ENCODE data around the gene TPSB2. TPM values are rescaled to one million over a fixed set of nuclear protein-coding genes. Genes with fewer than 3 reads are reported as not detected.
"Not testable (repeated sequence)": the region's sequence is repeated elsewhere in the genome, so short reads cannot be mapped to it uniquely, and the experiment has no call there.

The TPSB2 gene
- total and polyA plus RNA-seq, 7 donors: 1.9 to 14.2 (median 3.3) TPM

- H3K9me3 ChIP-seq: no peaks in the 10 kb centered on the region
- intact Hi-C loops (cut with DNase I): loop anchor here (1.0 to 5.0 kb wide), 3 partner anchors 78 to 138 kb away; no protein-coding TSS in a partner anchor
- H3K36me3 ChIP-seq (ENCODE audit: insufficient read depth in 1 of 2, low read depth in 1 of 2): no peaks in the 10 kb centered on the region
- no peaks in the 10 kb centered on the region for H3K4me1 ChIP-seq
- ATAC-seq (peak in 1 of 4 donors; percentile 46), DNase-seq (no peak)
- peaks cover 0 to 48% (median 8%) of the 10 kb centered on the region in 3 donors for H3K27me3 ChIP-seq (ENCODE audit: insufficient read depth in 3 of 3, low read length in 2 of 3)
- no peak overlapping the region for H3K27ac ChIP-seq
- no peak overlapping the region for H3K4me3 ChIP-seq
- WGBS, 3 donors: 22 to 30% (median 30%) methylated on average over 49 to 61 of the region's 61 CpGs
- TF ChIP-seq CTCF (IDR thresholded peaks at IDR 0.05): peak; percentile 64
These were observed 35.2 kb downstream of the TPSB2 start for GRCh38 chr16:1194665-1195392.

DNA sequence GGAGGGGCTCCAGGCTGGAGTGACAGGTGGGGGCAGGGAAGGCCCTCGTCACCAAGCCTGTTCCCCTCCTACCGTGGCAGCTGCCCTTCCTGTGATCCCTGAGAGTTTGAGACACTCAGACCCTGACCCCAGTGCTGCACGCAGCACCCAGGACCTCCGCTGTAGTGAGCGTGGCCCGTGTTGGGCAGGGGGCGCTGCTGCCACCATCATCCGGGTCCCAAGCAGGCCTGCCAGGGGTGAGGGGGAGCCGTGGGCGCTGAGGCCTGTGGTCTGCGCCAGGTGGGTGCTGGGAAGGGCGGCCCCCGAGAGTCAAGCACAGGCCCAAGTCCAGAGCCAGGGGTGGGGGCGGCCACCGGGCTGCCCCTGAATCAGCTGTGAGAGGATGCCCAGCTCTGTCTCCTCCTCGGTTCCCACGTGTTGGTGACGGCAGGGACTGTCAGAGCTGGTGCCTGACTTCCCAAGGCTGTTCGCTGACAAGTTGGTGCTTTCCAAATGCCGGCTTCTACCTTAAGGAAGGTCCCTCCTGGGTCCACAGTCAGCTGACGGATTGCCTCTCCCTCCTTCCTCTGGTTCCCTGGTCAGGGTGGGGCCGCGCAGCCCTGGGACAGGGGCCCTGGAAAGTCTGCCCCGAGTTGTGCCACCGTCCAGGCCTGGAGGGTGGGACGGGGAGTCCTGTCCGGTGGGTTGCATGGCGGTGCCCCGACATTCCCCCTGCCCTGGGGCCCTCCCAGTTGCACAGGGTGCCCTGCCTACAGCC is 36.0 kb downstream of the TPSB2 start:
- no peak for TF ChIP-seq CTCF (IDR thresholded peaks at IDR 0.05)
- intact Hi-C loops (cut with DNase I): loop anchor here in 1 of 2 donors (1.0 to 5.0 kb wide), 2 partner anchors 87 to 137 kb away; no protein-coding TSS in a partner anchor
- WGBS, 3 donors: 64 to 71% (median 66%) methylated on average over 27 to 29 of the region's 29 CpGs
- ATAC-seq (no peak), DNase-seq (no peak)
- no peaks in the 10 kb centered on the region for H3K36me3 ChIP-seq (ENCODE audit: insufficient read depth in 1 of 2, low read depth in 1 of 2)
- H3K27ac ChIP-seq: no peak overlapping the region
- no peak overlapping the region for H3K4me3 ChIP-seq
- no peaks in the 10 kb centered on the region for H3K4me1 ChIP-seq
- H3K9me3 ChIP-seq: no peaks in the 10 kb centered on the region
- peaks cover 0 to 54% (median 8%) of the 10 kb centered on the region in 3 donors for H3K27me3 ChIP-seq (ENCODE audit: insufficient read depth in 3 of 3, low read length in 2 of 3)

DNA sequence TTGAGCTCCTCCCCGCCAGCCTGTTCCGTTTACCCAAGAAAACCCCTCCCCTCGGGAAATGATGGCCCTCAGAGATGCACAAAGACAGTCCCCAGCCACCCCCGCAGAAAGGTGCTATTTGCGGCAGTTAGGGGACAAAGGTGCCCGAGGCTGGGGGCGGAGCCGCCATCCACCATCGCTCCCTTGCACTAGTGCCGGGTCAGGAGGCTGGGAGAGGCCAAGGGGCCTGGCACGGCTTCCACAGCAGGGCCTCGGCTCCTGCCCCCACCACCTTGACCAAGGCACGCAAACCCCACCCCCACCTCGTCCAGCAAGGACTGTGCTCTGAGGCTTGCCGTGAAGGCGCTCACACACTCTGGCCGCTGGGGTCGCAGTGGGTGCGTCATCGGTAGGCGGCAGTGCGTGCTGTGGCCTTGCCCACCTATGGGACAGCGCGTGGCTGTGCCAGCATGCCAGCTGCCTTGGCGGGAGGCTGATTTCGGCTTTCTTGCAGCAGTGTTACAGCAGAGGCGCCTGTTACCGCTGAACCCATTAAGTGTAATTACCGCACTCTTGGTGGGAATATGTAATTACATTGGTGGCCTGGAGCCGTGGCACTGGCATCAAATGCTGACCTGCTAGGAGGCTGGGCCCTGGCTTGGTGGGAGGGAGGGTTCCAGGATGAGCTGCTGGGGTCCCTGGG is 36.7 kb downstream of the TPSB2 start:
- Histone ChIP-seq H3K4me3 (no peak overlapping the region), H3K27ac (no peak overlapping the region), H3K27me3 (ENCODE audit: insufficient read depth in 3 of 3, low read length in 2 of 3) (peaks cover 0 to 54% (median 8%) of the 10 kb centered on the region in 3 donors), H3K36me3 (ENCODE audit: insufficient read depth in 1 of 2, low read depth in 1 of 2) (no peaks in the 10 kb centered on the region), H3K9me3 (no peaks in the 10 kb centered on the region), H3K4me1 (no peaks in the 10 kb centered on the region)
- ATAC-seq (no peak), DNase-seq (no peak)
- intact Hi-C loops (cut with DNase I): loop anchor here in 1 of 2 donors (5.0 kb wide), 1 partner anchor 136 kb away; no protein-coding TSS in a partner anchor
- WGBS, 3 donors: 62 to 67% (median 65%) methylated on average over 28 to 30 of the region's 30 CpGs
- no peak for TF ChIP-seq CTCF (IDR thresholded peaks at IDR 0.05)

GRCh38 chr16:1192384-1193073 is 37.5 kb downstream of the TPSB2 start:
- H3K27me3 ChIP-seq (ENCODE audit: insufficient read depth in 3 of 3, low read length in 2 of 3): peaks cover 0 to 54% (median 8%) of the 10 kb centered on the region in 3 donors

GRCh38 chr16:1190789-1191188 is 39.2 kb downstream of the TPSB2 start:
- H3K4me3 ChIP-seq; H3K36me3 ChIP-seq (ENCODE audit: insufficient read depth in 1 of 2, low read depth in 1 of 2); H3K27ac ChIP-seq; H3K9me3 ChIP-seq; H3K4me1 ChIP-seq; ATAC-seq; DNase-seq: not testable (repeated sequence)
- 88 to 90% (median 89%) methylated on average over 9 to 11 of the region's 11 CpGs for WGBS, 3 donors
- intact Hi-C loops (cut with DNase I): loop anchor here in 1 of 2 donors (5.0 kb wide), 1 partner anchor 133 kb away; no protein-coding TSS in a partner anchor
- peaks cover 0 to 48% (median 12%) of the 10 kb centered on the region in 3 donors for H3K27me3 ChIP-seq (ENCODE audit: insufficient read depth in 3 of 3, low read length in 2 of 3)

More at GRCh38 chr16:1192384-1193073, 37.5 kb downstream of the TPSB2 start:
- no peak overlapping the region for H3K4me3 ChIP-seq
- TF ChIP-seq CTCF (IDR thresholded peaks at IDR 0.05): no peak
- intact Hi-C loops (cut with DNase I): loop anchor here in 1 of 2 donors (5.0 kb wide), 1 partner anchor 135 kb away; no protein-coding TSS in a partner anchor
- ATAC-seq: no peak
- no peaks in the 10 kb centered on the region for H3K9me3 ChIP-seq
- H3K36me3 ChIP-seq (ENCODE audit: insufficient read depth in 1 of 2, low read depth in 1 of 2): no peaks in the 10 kb centered on the region
- 66 to 67% (median 66%) methylated on average over 8 to 9 of the region's 9 CpGs for WGBS, 3 donors
- H3K27ac ChIP-seq: no peak overlapping the region
- no peaks in the 10 kb centered on the region for H3K4me1 ChIP-seq
- no peak for DNase-seq

All from psoas muscle (tissue), 8 donors.